ENCODE data around the gene MYH2.

Gene MYH2

DNA sequence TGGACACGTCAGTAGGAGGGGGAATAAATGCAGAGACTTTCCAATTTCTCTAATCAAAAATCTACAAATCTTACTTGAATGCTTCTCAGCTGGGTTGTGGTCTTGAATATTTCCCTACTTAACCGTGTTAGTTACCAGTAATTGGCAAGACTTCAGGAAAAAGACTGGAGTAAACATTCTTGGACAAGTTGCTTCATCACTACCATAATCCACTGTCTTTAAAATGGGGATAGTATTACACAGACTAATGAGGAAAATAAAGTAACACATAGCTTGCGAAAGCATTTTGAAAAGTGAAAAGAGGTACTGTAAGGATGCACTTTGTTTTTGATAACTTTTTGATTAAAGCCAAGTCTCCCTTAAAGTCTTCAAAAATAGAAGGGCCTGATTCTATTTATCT, 49.5 kb downstream of the MYH2 start:
- Histone ChIP-seq H3K9ac (ENCODE audit: low read depth, low read length) (no peak overlapping the region), H3K27me3 (ENCODE audit: insufficient read depth, low read length, poor library complexity) (peaks cover 13% of the 10 kb centered on the region), H3K4me1 (ENCODE audit: insufficient read depth, low read length) (no peaks in the 10 kb centered on the region), H4K20me1 (ENCODE audit: insufficient read depth, low read length) (no peaks in the 10 kb centered on the region), H3K27ac (ENCODE audit: low read length) (no peak overlapping the region), H3K36me3 (ENCODE audit: insufficient read depth, low read length) (no peaks in the 10 kb centered on the region), H3K9me3 (ENCODE audit: insufficient read depth, low read length, severe bottlenecking) (no peaks in the 10 kb centered on the region), H3K4me2 (ENCODE audit: insufficient read depth, low read length) (no peak overlapping the region), H2AFZ (ENCODE audit: low read depth, low read length) (no peak overlapping the region), H3K4me3 (ENCODE audit: low read depth in 1 of 2, low read length in 2 of 2) (no peak overlapping the region), H3K79me2 (ENCODE audit: insufficient read depth, low read length) (no peaks in the 10 kb centered on the region)
- TF ChIP-seq EZH2 (IDR thresholded peaks at IDR 0.05; ENCODE audit: borderline replicate concordance, low read depth, low read length, severe bottlenecking), result no peak
- TF ChIP-seq, protein P1, sequence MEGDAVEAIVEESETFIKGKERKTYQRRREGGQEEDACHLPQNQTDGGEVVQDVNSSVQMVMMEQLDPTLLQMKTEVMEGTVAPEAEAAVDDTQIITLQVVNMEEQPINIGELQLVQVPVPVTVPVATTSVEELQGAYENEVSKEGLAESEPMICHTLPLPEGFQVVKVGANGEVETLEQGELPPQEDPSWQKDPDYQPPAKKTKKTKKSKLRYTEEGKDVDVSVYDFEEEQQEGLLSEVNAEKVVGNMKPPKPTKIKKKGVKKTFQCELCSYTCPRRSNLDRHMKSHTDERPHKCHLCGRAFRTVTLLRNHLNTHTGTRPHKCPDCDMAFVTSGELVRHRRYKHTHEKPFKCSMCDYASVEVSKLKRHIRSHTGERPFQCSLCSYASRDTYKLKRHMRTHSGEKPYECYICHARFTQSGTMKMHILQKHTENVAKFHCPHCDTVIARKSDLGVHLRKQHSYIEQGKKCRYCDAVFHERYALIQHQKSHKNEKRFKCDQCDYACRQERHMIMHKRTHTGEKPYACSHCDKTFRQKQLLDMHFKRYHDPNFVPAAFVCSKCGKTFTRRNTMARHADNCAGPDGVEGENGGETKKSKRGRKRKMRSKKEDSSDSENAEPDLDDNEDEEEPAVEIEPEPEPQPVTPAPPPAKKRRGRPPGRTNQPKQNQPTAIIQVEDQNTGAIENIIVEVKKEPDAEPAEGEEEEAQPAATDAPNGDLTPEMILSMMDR (IDR thresholded peaks at IDR 0.05; ENCODE audit: borderline replicate concordance, extremely low read depth, low read length, poor library complexity, severe bottlenecking), result no peak
- no peak for ATAC-seq (ENCODE audit: insufficient read depth, low read depth)
- DNase-seq, result no peak

DNA sequence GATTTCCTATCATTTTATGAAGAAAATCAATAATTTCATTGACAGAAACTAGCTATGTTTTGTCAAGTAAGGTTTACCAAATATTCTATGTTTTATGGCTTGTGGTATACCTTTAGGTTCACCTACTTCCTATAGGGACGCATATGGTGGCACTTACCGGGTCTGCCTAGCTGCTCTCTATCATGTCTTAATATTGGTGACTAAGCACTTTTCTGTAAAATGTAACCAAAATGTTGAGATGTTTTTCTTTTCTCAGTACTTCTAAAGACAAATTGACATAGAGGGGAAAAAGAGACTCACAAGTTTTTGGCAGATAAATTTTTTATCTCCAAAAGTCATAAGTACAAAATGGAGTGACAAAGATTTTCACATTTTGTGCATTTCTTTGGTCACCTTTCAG, 57.5 kb downstream of the MYH2 start:
- Histone ChIP-seq H3K9me3 (ENCODE audit: insufficient read depth, low read length, severe bottlenecking) (peaks cover 9% of the 10 kb centered on the region), H3K79me2 (ENCODE audit: insufficient read depth, low read length) (no peaks in the 10 kb centered on the region), H3K4me2 (ENCODE audit: insufficient read depth, low read length) (no peak overlapping the region), H3K36me3 (ENCODE audit: insufficient read depth, low read length) (no peaks in the 10 kb centered on the region), H4K20me1 (ENCODE audit: insufficient read depth, low read length) (no peaks in the 10 kb centered on the region), H3K27me3 (ENCODE audit: insufficient read depth, low read length, poor library complexity) (peaks cover 5% of the 10 kb centered on the region), H3K9ac (ENCODE audit: low read depth, low read length) (no peak overlapping the region), H2AFZ (ENCODE audit: low read depth, low read length) (no peak overlapping the region), H3K4me3 (ENCODE audit: low read depth in 1 of 2, low read length in 2 of 2) (no peak overlapping the region), H3K4me1 (ENCODE audit: insufficient read depth, low read length) (no peaks in the 10 kb centered on the region), H3K27ac (ENCODE audit: low read length) (no peak overlapping the region)
- ATAC-seq (ENCODE audit: insufficient read depth, low read depth) (no peak), DNase-seq (no peak)
- TF ChIP-seq EZH2 (IDR thresholded peaks at IDR 0.05; ENCODE audit: borderline replicate concordance, low read depth, low read length, severe bottlenecking), result no peak
- TF ChIP-seq, protein P1 (IDR thresholded peaks at IDR 0.05; ENCODE audit: borderline replicate concordance, extremely low read depth, low read length, poor library complexity, severe bottlenecking), result no peak

DNA sequence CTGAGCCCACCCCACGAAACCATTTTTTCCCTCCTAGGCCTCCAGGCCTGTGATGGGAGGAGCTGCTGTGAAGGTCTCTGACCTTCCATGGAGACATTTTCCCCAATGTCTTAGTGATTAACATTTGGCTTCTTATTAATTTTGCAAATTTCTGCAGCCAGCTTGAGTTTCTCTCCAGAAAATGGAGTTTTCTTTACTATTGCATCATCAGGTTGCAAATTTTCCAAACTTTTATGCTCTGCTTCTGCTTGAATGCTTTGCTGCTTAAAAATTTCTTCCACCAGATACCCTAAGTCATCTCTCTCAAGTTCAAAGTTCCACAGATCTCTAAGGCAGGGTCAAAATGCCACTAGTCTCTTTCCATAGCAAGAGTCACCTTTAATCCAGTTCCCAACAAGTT, 67.2 kb downstream of the MYH2 start:
- Histone ChIP-seq H3K4me1 (ENCODE audit: insufficient read depth, low read length) (no peaks in the 10 kb centered on the region), H3K4me2 (ENCODE audit: insufficient read depth, low read length) (no peak overlapping the region), H3K36me3 (ENCODE audit: insufficient read depth, low read length) (no peaks in the 10 kb centered on the region), H3K9me3 (ENCODE audit: insufficient read depth, low read length, severe bottlenecking) (peaks cover 7% of the 10 kb centered on the region), H3K27me3 (ENCODE audit: insufficient read depth, low read length, poor library complexity) (peaks cover 2% of the 10 kb centered on the region), H3K9ac (ENCODE audit: low read depth, low read length) (no peak overlapping the region), H3K4me3 (ENCODE audit: low read depth in 1 of 2, low read length in 2 of 2) (no peak overlapping the region), H3K27ac (ENCODE audit: low read length) (no peak overlapping the region), H4K20me1 (ENCODE audit: insufficient read depth, low read length) (no peaks in the 10 kb centered on the region), H2AFZ (ENCODE audit: low read depth, low read length) (no peak overlapping the region), H3K79me2 (ENCODE audit: insufficient read depth, low read length) (no peaks in the 10 kb centered on the region)
- no peak for DNase-seq
- TF ChIP-seq EZH2 (IDR thresholded peaks at IDR 0.05; ENCODE audit: borderline replicate concordance, low read depth, low read length, severe bottlenecking), result no peak
- TF ChIP-seq, protein P1 (IDR thresholded peaks at IDR 0.05; ENCODE audit: borderline replicate concordance, extremely low read depth, low read length, poor library complexity, severe bottlenecking), result no peak
- ATAC-seq (ENCODE audit: insufficient read depth, low read depth), result no peak

DNA sequence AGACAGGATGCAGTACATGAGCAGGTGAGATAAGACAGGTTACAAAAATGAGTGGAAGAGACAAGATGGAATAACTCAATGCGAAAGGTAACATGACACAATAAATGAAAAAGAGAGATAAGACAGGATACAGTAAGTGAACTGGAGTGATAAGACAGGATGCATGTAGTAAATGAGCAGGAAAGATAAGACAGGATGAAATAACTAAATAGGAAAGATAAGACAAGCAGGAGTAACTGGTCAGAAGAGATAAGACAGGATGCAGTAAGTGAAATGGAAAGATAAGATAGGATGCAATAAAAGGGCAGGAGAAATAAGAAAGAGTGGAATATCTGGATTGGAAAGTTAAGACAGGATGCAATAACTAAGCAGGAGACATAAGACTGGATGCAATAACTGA, 71.8 kb downstream of the MYH2 start:
- peaks cover 6% of the 10 kb centered on the region for H3K27me3 ChIP-seq (ENCODE audit: insufficient read depth, low read length, poor library complexity)
- ATAC-seq (ENCODE audit: insufficient read depth, low read depth) (no peak), DNase-seq (no peak)
- no peaks in the 10 kb centered on the region for H4K20me1 ChIP-seq (ENCODE audit: insufficient read depth, low read length)
- H3K4me2 ChIP-seq (ENCODE audit: insufficient read depth, low read length), result no peak overlapping the region
- no peak overlapping the region for H3K4me3 ChIP-seq (ENCODE audit: low read depth in 1 of 2, low read length in 2 of 2)
- H3K27ac ChIP-seq (ENCODE audit: low read length), result no peak overlapping the region
- H3K79me2 ChIP-seq (ENCODE audit: insufficient read depth, low read length), result no peaks in the 10 kb centered on the region
- no peaks in the 10 kb centered on the region for H3K4me1 ChIP-seq (ENCODE audit: insufficient read depth, low read length)
- TF ChIP-seq EZH2 (IDR thresholded peaks at IDR 0.05; ENCODE audit: borderline replicate concordance, low read depth, low read length, severe bottlenecking), result no peak
- TF ChIP-seq, protein P1 (IDR thresholded peaks at IDR 0.05; ENCODE audit: borderline replicate concordance, extremely low read depth, low read length, poor library complexity, severe bottlenecking), result no peak
- H3K9ac ChIP-seq (ENCODE audit: low read depth, low read length), result no peak overlapping the region
- peaks cover 7% of the 10 kb centered on the region for H3K9me3 ChIP-seq (ENCODE audit: insufficient read depth, low read length, severe bottlenecking)
- no peaks in the 10 kb centered on the region for H3K36me3 ChIP-seq (ENCODE audit: insufficient read depth, low read length)
- H2AFZ ChIP-seq (ENCODE audit: low read depth, low read length), result no peak overlapping the region
